GM19324 (cell line): Measurements from ENCODE around the gene KMT2A.
A peak's percentile ranks its signal among the peaks of the same experiment; 100 is the strongest.
"Not testable (repeated sequence)": the region's sequence is repeated elsewhere in the genome, so short reads cannot be mapped to it uniquely, and the experiment has no call there.

ENCODE experiments used
- ATAC-seq: cut with Tn5 transposase; IDR thresholded peaks from one replicate; pipeline ENCODE4 v1.9.1; 2021; ENCODE audit warnings: mild to moderate bottlenecking, moderate library complexity; ENCODE audit not compliant: unreplicated experiment, low FRiP score

The KMT2A gene

DNA sequence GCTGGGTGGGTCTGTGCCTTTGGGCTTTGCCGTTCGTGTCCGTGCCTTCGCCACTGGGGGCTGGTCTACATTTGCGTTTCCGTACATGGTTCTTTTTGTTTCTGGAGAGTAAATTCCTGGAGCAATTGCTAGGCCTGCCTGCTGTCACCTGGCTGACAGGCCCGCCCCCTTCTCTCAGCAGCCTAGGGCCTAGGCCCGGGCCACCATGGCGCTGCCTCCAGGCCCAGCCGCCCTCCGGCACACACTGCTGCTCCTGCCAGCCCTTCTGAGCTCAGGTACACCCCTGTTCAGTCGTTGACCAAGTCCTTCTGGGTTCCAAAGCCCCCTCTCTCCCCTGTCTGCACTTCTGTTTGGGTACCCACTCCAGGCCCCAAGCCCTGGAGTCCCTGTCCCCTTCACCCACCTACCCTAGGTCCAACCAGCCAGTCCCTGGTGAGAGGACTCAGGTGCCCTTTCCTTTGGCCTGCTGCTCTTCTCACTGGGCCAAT lies 95.3 kb downstream of the KMT2A start:
- ATAC-seq = no peak

DNA sequence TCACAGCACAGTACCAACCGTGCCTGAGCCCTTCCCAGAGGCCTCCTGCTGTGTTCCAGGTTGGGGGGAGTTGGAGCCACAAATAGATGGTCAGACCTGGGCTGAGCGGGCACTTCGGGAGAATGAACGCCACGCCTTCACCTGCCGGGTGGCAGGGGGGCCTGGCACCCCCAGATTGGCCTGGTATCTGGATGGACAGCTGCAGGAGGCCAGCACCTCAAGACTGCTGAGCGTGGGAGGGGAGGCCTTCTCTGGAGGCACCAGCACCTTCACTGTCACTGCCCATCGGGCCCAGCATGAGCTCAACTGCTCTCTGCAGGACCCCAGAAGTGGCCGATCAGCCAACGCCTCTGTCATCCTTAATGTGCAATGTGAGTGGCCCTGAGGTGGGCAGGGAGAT lies 95.8 kb downstream of the KMT2A start:
- no peak for ATAC-seq

DNA sequence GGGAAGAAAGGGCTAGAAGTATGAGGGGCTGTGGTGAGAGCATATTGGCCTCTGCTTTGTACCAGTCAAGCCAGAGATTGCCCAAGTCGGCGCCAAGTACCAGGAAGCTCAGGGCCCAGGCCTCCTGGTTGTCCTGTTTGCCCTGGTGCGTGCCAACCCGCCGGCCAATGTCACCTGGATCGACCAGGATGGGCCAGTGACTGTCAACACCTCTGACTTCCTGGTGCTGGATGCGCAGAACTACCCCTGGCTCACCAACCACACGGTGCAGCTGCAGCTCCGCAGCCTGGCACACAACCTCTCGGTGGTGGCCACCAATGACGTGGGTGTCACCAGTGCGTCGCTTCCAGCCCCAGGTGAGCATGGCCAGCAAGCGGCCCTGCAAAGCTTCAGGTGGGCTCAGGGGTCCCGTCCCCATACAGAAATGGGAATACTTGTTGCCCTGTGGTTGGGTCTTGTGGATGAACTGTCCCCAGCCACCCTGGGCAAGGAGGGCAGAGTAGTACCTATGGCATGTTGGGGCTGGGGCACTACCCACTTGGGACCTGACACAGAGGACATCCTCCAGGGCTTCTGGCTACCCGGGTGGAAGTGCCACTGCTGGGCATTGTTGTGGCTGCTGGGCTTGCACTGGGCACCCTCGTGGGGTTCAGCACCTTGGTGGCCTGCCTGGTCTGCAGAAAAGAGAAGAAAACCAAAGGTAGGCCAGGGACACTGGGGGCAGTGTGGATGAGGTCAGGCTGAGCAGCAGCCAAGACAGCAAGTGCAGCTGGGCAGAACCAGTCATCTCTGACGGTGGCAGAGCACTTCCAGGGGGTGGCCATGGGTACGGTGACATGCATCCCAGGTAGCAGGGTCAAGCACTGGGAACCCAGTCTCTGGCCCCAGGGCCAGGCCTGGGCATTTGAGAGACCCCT lies 96.8 kb downstream of the KMT2A start:
- no peak for ATAC-seq

GRCh38 chr11:118533769-118534729 lies 97.8 kb downstream of the KMT2A start:
- no peak for ATAC-seq

DNA sequence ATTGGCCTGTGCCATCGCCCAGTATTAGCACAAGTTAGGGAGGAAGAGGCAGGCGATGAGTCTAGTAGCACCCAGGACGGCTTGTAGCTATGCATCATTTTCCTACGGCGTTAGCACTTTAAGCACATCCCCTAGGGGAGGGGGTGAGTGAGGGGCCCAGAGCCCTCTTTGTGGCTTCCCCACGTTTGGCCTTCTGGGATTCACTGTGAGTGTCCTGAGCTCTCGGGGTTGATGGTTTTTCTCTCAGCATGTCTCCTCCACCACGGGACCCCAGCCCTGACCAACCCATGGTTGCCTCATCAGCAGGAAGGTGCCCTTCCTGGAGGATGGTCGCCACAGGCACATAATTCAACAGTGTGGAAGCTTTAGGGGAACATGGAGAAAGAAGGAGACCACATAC lies 99.0 kb downstream of the KMT2A start:
- no peak for ATAC-seq

- no peak for ATAC-seq
These were observed 100.4 kb downstream of the KMT2A start for GRCh38 chr11:118536726-118537125.

DNA sequence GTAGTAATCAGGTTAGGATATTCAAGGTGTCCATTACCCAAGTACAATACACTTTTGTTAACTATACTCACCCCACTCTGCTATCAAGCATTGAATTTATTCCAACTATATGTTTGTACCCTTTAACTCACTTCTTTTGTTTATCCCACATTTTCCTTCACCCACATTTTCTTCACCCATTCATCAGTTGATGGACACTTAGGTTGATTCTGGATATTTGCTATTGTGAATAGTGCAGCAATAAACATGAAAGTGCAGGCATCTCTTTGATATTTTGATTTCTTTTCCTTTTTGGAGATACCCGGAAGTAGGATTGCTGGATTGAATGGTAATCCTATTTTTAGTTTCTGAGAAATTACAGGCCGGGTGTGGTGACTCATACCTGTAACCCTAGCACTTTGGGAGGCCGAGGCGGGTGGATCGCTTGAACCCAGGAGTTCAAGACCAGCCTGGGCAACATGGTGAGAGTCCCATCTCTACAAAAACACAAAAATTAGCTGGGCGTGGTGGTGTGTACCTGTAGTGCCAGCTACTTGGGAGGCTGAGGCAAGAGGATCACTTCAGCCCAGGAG lies 101.2 kb downstream of the KMT2A start:
- no peak for ATAC-seq

GRCh38 chr11:118544010-118544646 lies 107.8 kb downstream of the KMT2A start:
- ATAC-seq = no peak

GRCh38 chr11:118544647-118545010 lies 108.3 kb downstream of the KMT2A start:
- no peak for ATAC-seq

GRCh38 chr11:118545533-118545932 lies 109.2 kb downstream of the KMT2A start:
- no peak for ATAC-seq

DNA sequence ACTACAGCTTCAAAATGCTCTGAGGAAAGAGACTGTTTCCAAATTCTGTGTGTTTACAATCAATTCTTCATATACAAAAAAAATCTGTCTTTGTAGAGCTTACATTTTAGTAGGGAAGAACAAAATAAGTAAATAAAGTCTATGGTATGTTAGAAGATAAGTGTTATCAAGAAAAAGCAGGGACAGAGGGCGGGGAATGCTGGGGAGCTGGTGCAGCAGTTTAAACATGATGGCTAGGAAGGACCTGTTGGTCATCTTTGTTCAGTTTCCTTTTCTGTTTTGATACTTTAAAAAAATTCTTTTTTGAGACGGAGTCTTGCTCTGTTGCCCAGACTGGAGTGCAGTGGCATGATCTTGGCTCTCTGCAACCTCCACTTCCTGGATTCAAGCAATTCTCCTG lies 110.8 kb downstream of the KMT2A start:
- no peak for ATAC-seq

- ATAC-seq = no peak
These were observed 116.0 kb downstream of the KMT2A start for GRCh38 chr11:118552341-118552740.

DNA sequence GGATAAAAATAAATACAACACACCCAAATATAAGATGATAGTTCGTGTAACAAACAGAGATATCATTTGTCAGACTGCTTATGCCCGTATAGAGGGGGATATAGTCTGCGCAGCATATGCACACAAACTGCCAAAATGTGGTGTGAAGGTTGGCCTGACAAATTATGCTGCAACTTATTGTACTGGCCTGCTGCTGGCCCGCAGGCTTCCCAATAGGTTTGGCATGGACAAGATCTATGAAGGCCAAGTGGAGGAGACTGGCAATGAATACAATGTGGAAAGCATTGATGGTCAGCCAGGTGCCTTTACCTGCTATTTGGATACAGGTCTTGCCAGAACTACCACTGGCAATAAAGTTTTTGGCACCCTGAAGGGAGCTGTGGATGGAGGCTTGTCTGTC lies 124.5 kb downstream of the KMT2A start:
- ATAC-seq = no peak

- no peak for ATAC-seq
These were observed 128.8 kb downstream of the KMT2A start for GRCh38 chr11:118565051-118565450.

DNA sequence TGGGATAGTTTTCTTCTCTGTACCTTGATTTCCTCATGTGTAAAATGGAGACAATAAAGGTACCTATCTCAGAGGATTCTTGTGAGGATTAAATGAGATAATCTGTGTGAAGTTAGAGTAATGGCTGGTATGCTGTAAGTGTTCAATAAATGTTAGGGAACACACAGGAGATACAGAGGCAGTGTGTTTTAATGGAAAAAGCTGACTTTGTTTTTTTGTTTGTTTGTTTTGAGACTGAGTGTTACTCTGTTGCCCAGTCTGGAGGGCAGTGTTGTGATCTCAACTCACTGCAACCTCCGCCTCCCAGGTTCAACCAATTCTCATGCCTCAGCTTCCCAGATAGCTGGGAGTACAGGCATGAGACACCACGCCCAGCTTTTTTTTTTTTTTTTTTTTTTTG lies 133.4 kb downstream of the KMT2A start:
- no peak for ATAC-seq

GRCh38 chr11:118570787-118571186 lies 134.5 kb downstream of the KMT2A start:
- no peak for ATAC-seq

DNA sequence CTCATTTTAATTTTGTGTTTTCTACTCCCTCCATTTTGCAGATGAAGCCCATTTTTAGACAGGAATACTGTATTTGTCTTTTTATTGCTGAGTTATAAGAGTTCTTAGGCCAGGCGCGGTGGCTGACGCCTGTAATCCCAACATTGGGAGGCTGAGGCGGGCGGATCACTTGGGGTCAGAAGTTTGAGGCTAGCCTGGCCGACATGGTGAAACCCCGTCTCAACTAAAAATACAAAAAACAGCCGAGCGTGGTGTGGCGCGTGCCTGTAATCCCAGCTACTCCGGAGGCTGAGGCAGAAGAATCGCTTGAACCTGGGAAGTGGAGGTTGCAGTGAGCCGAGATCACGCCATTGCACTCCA lies 135.4 kb downstream of the KMT2A start:
- not testable (repeated sequence) for ATAC-seq

GRCh38 chr11:118572061-118572980 lies 136.0 kb downstream of the KMT2A start, which contains the start of gene ARCN1:
ARCN1 (plus strand) TSS chr11:118572409; CDS start chr11:118572548, 139 bp downstream.
- peak; percentile 59 for ATAC-seq

DNA sequence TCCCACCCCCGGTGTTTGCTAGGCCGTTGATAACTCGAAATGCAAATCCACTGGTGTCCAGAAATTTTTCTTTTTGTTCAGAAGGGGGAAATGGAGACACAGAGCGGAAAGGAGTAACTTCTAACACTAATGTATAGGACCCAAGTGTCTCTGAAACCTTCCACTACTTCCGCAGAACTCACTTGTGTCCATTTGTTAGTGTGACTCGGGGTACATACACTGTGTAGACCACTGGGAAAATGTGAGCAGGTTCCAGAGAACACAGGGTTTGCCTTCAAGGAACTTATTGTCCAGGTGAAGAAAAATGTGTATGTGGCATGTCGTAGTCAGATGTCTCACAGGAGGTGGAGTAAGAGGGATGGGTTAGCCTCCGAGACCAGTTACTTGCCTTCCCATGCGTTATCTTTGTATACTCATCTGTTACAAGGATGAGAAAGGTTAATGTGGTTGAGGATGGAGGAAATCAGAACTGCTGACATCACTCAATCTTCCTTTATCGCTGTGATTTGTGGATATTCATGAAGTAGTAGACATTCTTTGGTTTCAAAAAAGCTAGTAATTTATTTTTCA lies 136.8 kb downstream of the KMT2A start:
- ATAC-seq = peak; percentile 13
